ENCODE measurements around the gene NDUFAF4.

NDUFAF4 gene

GRCh38 chr6:96926425-96926824 is 28.7 kb upstream of the NDUFAF4 start:
- H3K27ac ChIP-seq (replicated peaks): no peak overlapping the region
- no peak for DNase-seq (ENCODE audit: low read depth in 1 of 2, low spot score in 1 of 2)
- no peak overlapping the region for H3K4me3 ChIP-seq (replicated peaks; ENCODE audit: insufficient read depth, low read length)
- H3K27me3 ChIP-seq (ENCODE audit: insufficient read depth, poor library complexity, severe bottlenecking): peaks cover 9% of the 10 kb centered on the region
- no peak for TF ChIP-seq GABPA (IDR thresholded peaks at IDR 0.05; ENCODE audit: low read depth)
- no peak for TF ChIP-seq REST (IDR thresholded peaks at IDR 0.05; ENCODE audit: insufficient replicate concordance, low read depth)
- TF ChIP-seq POLR2AphosphoS5 (IDR thresholded peaks at IDR 0.05; ENCODE audit: low read depth): no peak

- no peak for DNase-seq (ENCODE audit: low read depth in 1 of 2, low spot score in 1 of 2)
- TF ChIP-seq CTCF (IDR thresholded peaks at IDR 0.05; ENCODE audit: insufficient read depth, low read length): no peak
- no peak for TF ChIP-seq SPI1 (IDR thresholded peaks at IDR 0.05; ENCODE audit: borderline replicate concordance, low read depth)
- Histone ChIP-seq H3K4me3 (replicated peaks; ENCODE audit: insufficient read depth, low read length) (peak overlapping the region; percentile 52), H3K27me3 (ENCODE audit: insufficient read depth, poor library complexity, severe bottlenecking) (peaks cover 17% of the 10 kb centered on the region), H3K27ac (replicated peaks) (no peak overlapping the region)
These were observed 27.6 kb upstream of the NDUFAF4 start for GRCh38 chr6:96925290-96925687.

GRCh38 chr6:96923871-96924493 is 26.3 kb upstream of the NDUFAF4 start:
- Histone ChIP-seq H3K27me3 (ENCODE audit: insufficient read depth, poor library complexity, severe bottlenecking) (peaks cover 17% of the 10 kb centered on the region), H3K27ac (replicated peaks) (peak overlapping the region; percentile 37), H3K4me3 (replicated peaks; ENCODE audit: insufficient read depth, low read length) (peak overlapping the region; percentile 52)
- DNase-seq (ENCODE audit: low read depth in 1 of 2, low spot score in 1 of 2): no peak
- TF ChIP-seq SPI1 (IDR thresholded peaks at IDR 0.05; ENCODE audit: borderline replicate concordance, low read depth) (no peak), CTCF (IDR thresholded peaks at IDR 0.05; ENCODE audit: insufficient read depth, low read length) (no peak), POLR2AphosphoS5 (IDR thresholded peaks at IDR 0.05; ENCODE audit: low read depth) (peak; percentile 38; the same call in 1 of the 2 replicates)

GRCh38 chr6:96923400-96923799 is 25.7 kb upstream of the NDUFAF4 start:
- TF ChIP-seq CTCF (IDR thresholded peaks at IDR 0.05; ENCODE audit: insufficient read depth, low read length) (no peak), POLR2AphosphoS5 (IDR thresholded peaks at IDR 0.05; ENCODE audit: low read depth) (no peak), GABPA (IDR thresholded peaks at IDR 0.05; ENCODE audit: low read depth) (no peak), REST (IDR thresholded peaks at IDR 0.05; ENCODE audit: insufficient replicate concordance, low read depth) (no peak), SPI1 (IDR thresholded peaks at IDR 0.05; ENCODE audit: borderline replicate concordance, low read depth) (no peak)
- no peak for DNase-seq (ENCODE audit: low read depth in 1 of 2, low spot score in 1 of 2)
- peaks cover 14% of the 10 kb centered on the region for H3K27me3 ChIP-seq (ENCODE audit: insufficient read depth, poor library complexity, severe bottlenecking)
- H3K27ac ChIP-seq (replicated peaks): no peak overlapping the region
- H3K4me3 ChIP-seq (replicated peaks; ENCODE audit: insufficient read depth, low read length): no peak overlapping the region

Data from HL-60 (cell line).